Loucy (cell line): ENCODE data around the gene SCRN1.

Experiments used
- EZH2phosphoT487 ChIP-seq: fragments of 200-600 bp; IDR thresholded peaks from 2 replicates; pipeline ENCODE4 v1.6.1; 2018; ENCODE audit warnings: antibody characterized with exemption, mild to moderate bottlenecking, moderate library complexity, borderline replicate concordance
- TF ChIP-seq, protein P1 (sequence below): fragments of 200-600 bp; sonication (generic); conservative IDR thresholded peaks from 2 replicates; pipeline ENCODE4 v1.5.1; 2014; ENCODE audit warnings: mild to moderate bottlenecking, antibody characterized with exemption, low read length

DNA sequence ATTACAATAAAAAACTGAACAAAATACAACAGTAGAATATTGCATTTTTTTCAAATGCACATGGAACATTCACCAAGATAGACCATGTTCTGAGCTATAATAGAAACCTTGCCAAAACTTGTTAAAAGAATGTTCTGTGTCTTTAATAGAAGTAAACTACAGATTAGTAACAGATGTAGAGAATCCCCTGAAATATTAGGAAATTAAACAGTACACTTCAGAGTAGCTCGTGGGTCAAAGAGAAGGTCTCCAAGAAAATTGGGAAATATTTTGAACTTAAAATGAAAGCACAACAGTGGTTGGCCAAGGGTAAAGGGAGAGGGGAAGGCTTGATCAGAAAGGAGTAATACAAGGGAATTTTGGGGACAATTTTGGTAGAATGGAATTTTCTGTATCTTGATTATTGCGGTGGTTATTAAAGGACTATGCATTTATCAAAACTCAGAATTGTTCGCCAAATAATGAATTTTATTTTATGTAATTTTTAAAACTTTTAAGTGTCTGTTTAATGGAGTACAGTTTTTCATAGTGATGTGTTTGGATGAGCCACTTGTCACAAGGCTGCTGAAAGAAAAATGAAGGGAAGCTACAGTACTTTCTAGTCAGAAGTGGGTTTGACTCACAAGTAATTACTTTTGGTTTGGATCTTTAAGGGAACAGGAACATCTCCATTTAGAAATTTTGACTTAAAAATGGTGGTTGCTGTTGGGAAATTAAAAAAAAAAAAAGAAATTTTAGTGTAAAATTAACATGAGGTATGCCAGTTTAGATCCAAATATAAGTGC lies 48.8 kb upstream of the SCRN1 start:
- TF ChIP-seq EZH2phosphoT487 = no peak
- TF ChIP-seq, protein P1, sequence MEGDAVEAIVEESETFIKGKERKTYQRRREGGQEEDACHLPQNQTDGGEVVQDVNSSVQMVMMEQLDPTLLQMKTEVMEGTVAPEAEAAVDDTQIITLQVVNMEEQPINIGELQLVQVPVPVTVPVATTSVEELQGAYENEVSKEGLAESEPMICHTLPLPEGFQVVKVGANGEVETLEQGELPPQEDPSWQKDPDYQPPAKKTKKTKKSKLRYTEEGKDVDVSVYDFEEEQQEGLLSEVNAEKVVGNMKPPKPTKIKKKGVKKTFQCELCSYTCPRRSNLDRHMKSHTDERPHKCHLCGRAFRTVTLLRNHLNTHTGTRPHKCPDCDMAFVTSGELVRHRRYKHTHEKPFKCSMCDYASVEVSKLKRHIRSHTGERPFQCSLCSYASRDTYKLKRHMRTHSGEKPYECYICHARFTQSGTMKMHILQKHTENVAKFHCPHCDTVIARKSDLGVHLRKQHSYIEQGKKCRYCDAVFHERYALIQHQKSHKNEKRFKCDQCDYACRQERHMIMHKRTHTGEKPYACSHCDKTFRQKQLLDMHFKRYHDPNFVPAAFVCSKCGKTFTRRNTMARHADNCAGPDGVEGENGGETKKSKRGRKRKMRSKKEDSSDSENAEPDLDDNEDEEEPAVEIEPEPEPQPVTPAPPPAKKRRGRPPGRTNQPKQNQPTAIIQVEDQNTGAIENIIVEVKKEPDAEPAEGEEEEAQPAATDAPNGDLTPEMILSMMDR = no peak
